ENCODE data around the gene KLHDC10. TPM values are rescaled to one million over a fixed set of nuclear protein-coding genes. Genes with fewer than 3 reads are reported as not detected.
"Not testable (repeated sequence)": the region's sequence is repeated elsewhere in the genome, so short reads cannot be mapped to it uniquely, and the experiment has no call there.

Gene KLHDC10
- total RNA-seq, 1 donor from 2014 or later, result 34.2 TPM

- H3K27ac ChIP-seq, result no peak overlapping the region
- H3K4me3 ChIP-seq, result no peak overlapping the region
- intact Hi-C loops (cut with DNase I), result no loop called here
- DNase-seq, result no peak
- no peak for ATAC-seq
- H3K9me3 ChIP-seq, result no peaks in the 10 kb centered on the region
- H3K36me3 ChIP-seq, result peaks cover 7% of the 10 kb centered on the region
- H3K4me1 ChIP-seq, result no peaks in the 10 kb centered on the region
- no peaks in the 10 kb centered on the region for H3K27me3 ChIP-seq (ENCODE audit: low read depth)
- no peak for TF ChIP-seq CTCF (IDR thresholded peaks at IDR 0.05)
Measured at GRCh38 chr7:130114776-130115175, 44.4 kb downstream of the KLHDC10 start.

DNA sequence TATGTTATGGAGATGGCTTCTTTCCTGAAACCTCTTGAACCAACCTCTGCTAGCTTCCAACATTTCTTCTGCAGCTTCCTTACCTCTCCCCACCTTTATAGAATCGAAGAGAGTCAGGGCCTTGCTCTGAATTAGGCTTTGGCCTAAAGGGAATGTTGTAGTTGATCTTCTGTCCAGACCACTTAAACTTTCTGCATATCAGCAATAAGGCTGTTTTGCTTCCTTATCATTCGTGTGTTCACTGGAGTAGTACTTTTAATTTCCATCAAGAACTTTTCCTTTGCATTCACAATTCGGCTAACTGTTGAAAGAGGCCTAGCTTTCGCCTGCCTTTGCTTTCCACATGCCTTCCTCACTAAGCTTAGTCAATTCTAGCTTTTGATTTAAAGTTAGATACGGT, 48.0 kb downstream of the KLHDC10 start:
- H3K36me3 ChIP-seq, result peaks cover 41% of the 10 kb centered on the region

GRCh38 chr7:130118801-130119200, 48.5 kb downstream of the KLHDC10 start:
- H3K4me1 ChIP-seq, result no peaks in the 10 kb centered on the region
- ATAC-seq, result no peak
- peaks cover 46% of the 10 kb centered on the region for H3K36me3 ChIP-seq
- H3K9me3 ChIP-seq, result no peaks in the 10 kb centered on the region
- intact Hi-C loops (cut with DNase I), result no loop called here
- H3K27ac ChIP-seq, result no peak overlapping the region
- H3K27me3 ChIP-seq (ENCODE audit: low read depth), result no peaks in the 10 kb centered on the region
- DNase-seq, result no peak
- TF ChIP-seq CTCF (IDR thresholded peaks at IDR 0.05), result no peak
- H3K4me3 ChIP-seq, result no peak overlapping the region

More for the DNA sequence above, 48.0 kb downstream of the KLHDC10 start:
- DNase-seq (no peak), ATAC-seq (no peak)
- Histone ChIP-seq H3K4me1 (no peaks in the 10 kb centered on the region), H3K27me3 (ENCODE audit: low read depth) (no peaks in the 10 kb centered on the region), H3K9me3 (no peaks in the 10 kb centered on the region), H3K27ac (no peak overlapping the region), H3K4me3 (no peak overlapping the region)
- TF ChIP-seq CTCF (IDR thresholded peaks at IDR 0.05), result no peak
- intact Hi-C loops (cut with DNase I), result no loop called here

- Histone ChIP-seq H3K4me3 (no peak overlapping the region), H3K9me3 (no peaks in the 10 kb centered on the region), H3K36me3 (peaks cover 85% of the 10 kb centered on the region), H3K4me1 (peaks cover 9% of the 10 kb centered on the region), H3K27ac (no peak overlapping the region), H3K27me3 (ENCODE audit: low read depth) (no peaks in the 10 kb centered on the region)
- no peak for DNase-seq
- no peak for TF ChIP-seq CTCF (IDR thresholded peaks at IDR 0.05)
- no peak for ATAC-seq
- intact Hi-C loops (cut with DNase I), result no loop called here
Measured at GRCh38 chr7:130123501-130123900, 53.2 kb downstream of the KLHDC10 start.

- Histone ChIP-seq H3K4me3 (no peak overlapping the region), H3K4me1 (peaks cover 9% of the 10 kb centered on the region), H3K27ac (no peak overlapping the region), H3K36me3 (peaks cover 90% of the 10 kb centered on the region), H3K9me3 (no peaks in the 10 kb centered on the region), H3K27me3 (ENCODE audit: low read depth) (no peaks in the 10 kb centered on the region)
- DNase-seq (no peak), ATAC-seq (no peak)
- TF ChIP-seq CTCF (IDR thresholded peaks at IDR 0.05), result no peak
- intact Hi-C loops (cut with DNase I), result no loop called here
Measured at GRCh38 chr7:130124711-130125110, 54.4 kb downstream of the KLHDC10 start.

GRCh38 chr7:130126840-130127239, 56.5 kb downstream of the KLHDC10 start:
- H3K36me3 ChIP-seq, result peaks cover 91% of the 10 kb centered on the region
- H3K27ac ChIP-seq; ATAC-seq; intact Hi-C loops (cut with DNase I); H3K4me3 ChIP-seq; H3K4me1 ChIP-seq; H3K9me3 ChIP-seq; H3K27me3 ChIP-seq (ENCODE audit: low read depth); DNase-seq: not testable (repeated sequence)
